ENCODE measurements around the gene FLYWCH1. TPM values are rescaled to one million over a fixed set of nuclear protein-coding genes. Genes with fewer than 3 reads are reported as not detected.

The FLYWCH1 gene
- total and polyA plus RNA-seq, 9 of the 15 experiments (the other 6 are each of a cell fraction or from before 2014, with no cell fraction given) = 0.18 to 33.6 (median 11.3) TPM

- FAIRE-seq (peak; percentile 82), ATAC-seq (peak; percentile 80), DNase-seq (ENCODE audit: extremely low read depth in 1 of 4, low spot score in 3 of 4) (peak; percentile 75 to 94 (median 80))
- H4K20me1 ChIP-seq (replicated peaks; ENCODE audit: control insufficient read depth, insufficient read depth, low read length) = peaks cover 25% of the 10 kb centered on the region
- H3K4me1 ChIP-seq (replicated peaks in 1 of 2; ENCODE audit: control insufficient read depth in 2 of 2, insufficient read depth in 2 of 2, low read length in 2 of 2) = peaks cover 17 to 96% of the 10 kb centered on the region in 2 experiments
- peak overlapping the region; percentile 84 for H3K27ac ChIP-seq (ENCODE audit: extremely low read depth, low read depth, low read length)
- in situ Hi-C loops (cut with MboI) (no loop called here), intact Hi-C loops (cut with micrococcal nuclease) (loop anchor here (2.0 to 10.0 kb wide), 2 partner anchors 13 to 55 kb away; partner anchors contain the start of genes HCFC1R1, THOC6 and TNFRSF12A)
- H3K9ac ChIP-seq (ENCODE audit: insufficient read depth in 1 of 2, low read depth in 2 of 2, low read length in 2 of 2) = peak overlapping the region; percentile 77 to 99
- 2% methylated on average over 31 of the region's 83 CpGs for WGBS (ENCODE audit: insufficient coverage, low coverage, missing lambda C conversion rate)
- peaks cover 44% of the 10 kb centered on the region; the same call in 2 of the 3 replicates for H3K36me3 ChIP-seq (ENCODE audit: control insufficient read depth, insufficient read depth, low read length)
- no TSS peak for BruUV-seq (replicated peaks)
- H3K27me3 ChIP-seq (ENCODE audit: control insufficient read depth in 2 of 2, insufficient read depth in 2 of 2, low read length in 2 of 2) = no peaks in the 10 kb centered on the region
- peak overlapping the region; percentile 78 for H3K4me2 ChIP-seq (ENCODE audit: insufficient read depth, low read length)
- peak overlapping the region; percentile 91 for H2AFZ ChIP-seq (ENCODE audit: low read depth, low read length)
- H3K79me2 ChIP-seq (ENCODE audit: control insufficient read depth, insufficient read depth, low read length) = peaks cover 22% of the 10 kb centered on the region
- peaks cover 3% of the 10 kb centered on the region for H3K9me1 ChIP-seq (ENCODE audit: control insufficient read depth, insufficient read depth, low read length)
- CTCF ChIA-PET (ENCODE audit: low intra/inter-chr PET ratio) = no interaction called here
- peak overlapping the region; percentile 96 for H3K4me3 ChIP-seq
- POLR2A ChIA-PET = interaction anchor here (0.5 to 1.9 kb wide), 15 partner anchors 8 to 455 kb away, joined by 3 to 23 read pairs (median 3); partner anchors contain the start of genes HCFC1R1, PKMYT1 and THOC6
- H3K9me3 ChIP-seq (replicated peaks; ENCODE audit: control insufficient read depth, insufficient read depth, low read depth, low read length) = no peaks in the 10 kb centered on the region
- TF ChIP-seq ARID1B (IDR thresholded peaks at IDR 0.05) (peak; percentile 23; the same call in 1 of the 2 replicates), MYNN (IDR thresholded peaks at IDR 0.05) (peak; percentile 81; the same call in 1 of the 2 replicates), MYNN (CRISPR knock-in tag; IDR thresholded peaks at IDR 0.05) (no peak), NCOA2 (IDR thresholded peaks at IDR 0.05; ENCODE audit: partially characterized antibody in 2 of 2) (no peak), ZBTB8A (IDR thresholded peaks at IDR 0.05; ENCODE audit: partially characterized antibody) (no peak), TCFL5 (CRISPR knock-in tag; conservative IDR thresholded peaks at IDR 0.05) (no peak), CBX2 (IDR thresholded peaks at IDR 0.05; ENCODE audit: insufficient read depth, low read length, poor library complexity, severe bottlenecking) (no peak), HNRNPL (IDR thresholded peaks at IDR 0.05; ENCODE audit: low read depth, low read length) (peak; percentile 93), THAP7 (CRISPR knock-in tag; IDR thresholded peaks at IDR 0.05) (0 out of 2 replicates have a peak, but pooled peaks have one; percentile 75), ESRRB (CRISPR knock-in tag; IDR thresholded peaks at IDR 0.05; ENCODE audit: borderline replicate concordance) (no peak), SAP30 (IDR thresholded peaks at IDR 0.05; ENCODE audit: borderline replicate concordance, insufficient read depth, low read depth, low read length, poor library complexity, severe bottlenecking) (peak; percentile 20), ATF4 (CRISPR knock-in tag; IDR thresholded peaks at IDR 0.05) (0 out of 2 replicates have a peak, but pooled peaks have one; percentile 19), HDAC8 (tag; IDR thresholded peaks at IDR 0.05) (no peak), LCOR (CRISPR knock-in tag; IDR thresholded peaks at IDR 0.05) (peak; percentile 72; the same call in 1 of the 2 replicates), ARNT (IDR thresholded peaks at IDR 0.05) (no peak), DNMT1 (IDR thresholded peaks at IDR 0.05) (no peak)
- TF ChIP-seq, protein P1, sequence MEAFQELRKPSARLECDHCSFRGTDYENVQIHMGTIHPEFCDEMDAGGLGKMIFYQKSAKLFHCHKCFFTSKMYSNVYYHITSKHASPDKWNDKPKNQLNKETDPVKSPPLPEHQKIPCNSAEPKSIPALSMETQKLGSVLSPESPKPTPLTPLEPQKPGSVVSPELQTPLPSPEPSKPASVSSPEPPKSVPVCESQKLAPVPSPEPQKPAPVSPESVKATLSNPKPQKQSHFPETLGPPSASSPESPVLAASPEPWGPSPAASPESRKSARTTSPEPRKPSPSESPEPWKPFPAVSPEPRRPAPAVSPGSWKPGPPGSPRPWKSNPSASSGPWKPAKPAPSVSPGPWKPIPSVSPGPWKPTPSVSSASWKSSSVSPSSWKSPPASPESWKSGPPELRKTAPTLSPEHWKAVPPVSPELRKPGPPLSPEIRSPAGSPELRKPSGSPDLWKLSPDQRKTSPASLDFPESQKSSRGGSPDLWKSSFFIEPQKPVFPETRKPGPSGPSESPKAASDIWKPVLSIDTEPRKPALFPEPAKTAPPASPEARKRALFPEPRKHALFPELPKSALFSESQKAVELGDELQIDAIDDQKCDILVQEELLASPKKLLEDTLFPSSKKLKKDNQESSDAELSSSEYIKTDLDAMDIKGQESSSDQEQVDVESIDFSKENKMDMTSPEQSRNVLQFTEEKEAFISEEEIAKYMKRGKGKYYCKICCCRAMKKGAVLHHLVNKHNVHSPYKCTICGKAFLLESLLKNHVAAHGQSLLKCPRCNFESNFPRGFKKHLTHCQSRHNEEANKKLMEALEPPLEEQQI (IDR thresholded peaks at IDR 0.05) = no peak
These were observed 58.1 kb downstream of the FLYWCH1 start for GRCh38 chr16:2969545-2970521.

Data from K562 (cell line).